Measurements from ENCODE around the gene NAV2. TPM values are rescaled to one million over a fixed set of nuclear protein-coding genes. Genes with fewer than 3 reads are reported as not detected.

The NAV2 gene
- polyA plus RNA-seq, 12 donors = 36.2 to 80.2 (median 61.4) TPM

GRCh38 chr11:20034941-20035340 lies 322.3 kb downstream of the NAV2 start:
- no peak for DNase-seq

DNA sequence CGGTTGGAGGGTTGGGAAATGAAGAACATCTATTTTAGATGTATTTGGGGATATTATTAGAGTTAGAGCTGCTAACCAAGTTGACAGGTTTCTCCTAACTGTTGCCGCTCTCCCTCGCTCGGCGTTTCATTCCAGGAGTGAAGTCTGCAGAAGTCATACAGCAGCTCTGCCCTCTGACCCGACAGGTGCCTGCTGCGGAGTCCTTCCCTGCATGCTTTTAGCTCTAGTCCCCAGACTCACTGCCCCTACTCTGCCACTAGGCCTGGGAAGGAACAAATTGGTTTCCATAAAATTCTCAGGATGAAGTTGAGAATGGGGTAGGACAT lies 322.7 kb downstream of the NAV2 start:
- DNase-seq = no peak

DNA sequence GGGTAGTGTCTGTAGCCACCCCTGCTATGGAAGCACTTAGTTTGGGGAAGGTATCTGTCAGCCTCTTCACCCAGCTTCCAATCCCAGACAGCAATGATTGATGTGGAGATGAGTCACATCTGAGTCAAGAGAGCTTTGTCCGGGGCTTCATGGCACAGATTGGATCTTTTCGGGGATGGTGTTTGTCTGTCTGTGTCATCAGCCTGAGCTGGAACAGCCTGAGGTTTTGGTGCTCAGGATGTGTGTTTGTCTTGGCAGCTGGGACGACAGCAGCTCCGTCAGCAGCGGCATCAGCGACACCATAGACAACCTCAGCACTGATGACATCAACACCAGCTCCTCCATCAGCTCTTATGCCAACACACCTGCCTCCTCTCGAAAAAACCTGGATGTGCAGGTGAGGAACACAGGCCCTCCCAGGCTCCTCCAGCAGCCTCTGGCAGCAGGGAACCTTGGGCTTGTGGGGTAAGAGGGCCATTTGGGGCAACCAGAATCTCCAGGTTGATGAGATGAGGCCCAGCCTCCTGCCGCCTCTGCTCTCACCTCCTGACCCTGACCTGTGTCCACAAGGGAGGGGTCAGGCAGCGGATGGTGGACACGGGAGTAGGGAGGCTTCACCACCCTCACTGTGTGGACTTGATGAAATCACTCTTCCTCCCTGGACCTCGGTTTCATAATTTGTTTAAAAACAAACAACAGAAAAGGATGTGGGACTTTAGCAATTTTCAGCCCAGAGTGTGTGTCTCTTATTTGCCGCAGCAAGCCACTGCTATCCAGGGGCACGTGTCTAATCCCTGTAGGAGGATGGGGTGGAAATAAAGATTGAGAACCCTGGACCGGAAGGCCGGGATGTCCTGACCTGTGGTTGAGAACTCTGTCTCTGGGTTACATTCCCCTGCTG lies 323.3 kb downstream of the NAV2 start:
- DNase-seq = no peak

- DNase-seq = no peak
Observed at GRCh38 chr11:20036626-20037335, 324.1 kb downstream of the NAV2 start.

- no peak for DNase-seq
Observed at GRCh38 chr11:20037396-20038153, 324.9 kb downstream of the NAV2 start.

- no peak for DNase-seq
Observed at GRCh38 chr11:20038412-20038811, 325.8 kb downstream of the NAV2 start.

GRCh38 chr11:20038972-20039371 lies 326.3 kb downstream of the NAV2 start:
- no peak for DNase-seq

- DNase-seq = no peak
Observed at GRCh38 chr11:20041499-20041898, 328.9 kb downstream of the NAV2 start.

GRCh38 chr11:20042045-20042639 lies 329.5 kb downstream of the NAV2 start:
- DNase-seq = no peak

DNA sequence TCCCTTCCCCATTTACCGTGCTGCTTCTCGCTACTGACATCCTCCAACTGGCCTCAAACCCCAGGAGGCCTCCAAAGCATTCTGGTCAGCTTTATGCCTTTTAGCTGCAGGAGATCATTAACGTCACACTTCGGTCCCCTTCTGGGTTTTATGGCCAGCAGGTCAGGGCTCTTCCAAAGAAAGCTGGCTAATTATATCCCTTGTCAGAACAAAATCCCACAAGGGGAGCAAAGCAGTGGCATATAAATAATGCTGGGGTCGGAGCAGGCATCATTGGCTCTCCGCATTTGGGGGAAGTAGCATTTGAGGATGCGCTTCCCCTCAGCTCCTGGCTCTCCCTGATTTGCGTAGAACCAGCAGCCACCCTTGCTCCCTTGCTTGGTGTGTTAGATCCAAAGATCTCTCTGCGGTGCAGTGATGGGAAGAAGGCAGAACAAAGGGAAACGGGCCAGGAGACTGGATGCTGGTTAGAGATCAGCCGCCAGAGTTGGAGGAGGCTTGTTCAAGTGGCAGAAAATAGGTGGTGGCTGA lies 330.2 kb downstream of the NAV2 start:
- no peak for DNase-seq

DNA sequence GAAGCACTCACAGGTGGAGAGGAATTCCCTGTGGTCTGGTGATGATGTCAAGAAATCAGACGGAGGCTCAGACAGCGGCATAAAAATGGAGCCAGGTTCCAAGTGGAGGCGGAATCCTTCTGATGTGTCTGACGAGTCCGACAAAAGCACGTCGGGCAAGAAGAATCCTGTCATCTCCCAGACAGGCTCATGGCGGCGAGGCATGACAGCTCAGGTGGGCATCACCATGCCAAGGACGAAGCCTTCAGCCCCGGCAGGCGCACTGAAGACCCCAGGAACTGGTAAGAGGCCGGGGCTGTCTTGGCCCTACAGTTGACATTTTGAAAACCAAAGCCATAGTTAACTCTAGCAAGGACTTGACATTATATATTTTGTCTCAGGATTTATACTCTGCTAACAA lies 331.4 kb downstream of the NAV2 start:
- no peak for DNase-seq

DNA sequence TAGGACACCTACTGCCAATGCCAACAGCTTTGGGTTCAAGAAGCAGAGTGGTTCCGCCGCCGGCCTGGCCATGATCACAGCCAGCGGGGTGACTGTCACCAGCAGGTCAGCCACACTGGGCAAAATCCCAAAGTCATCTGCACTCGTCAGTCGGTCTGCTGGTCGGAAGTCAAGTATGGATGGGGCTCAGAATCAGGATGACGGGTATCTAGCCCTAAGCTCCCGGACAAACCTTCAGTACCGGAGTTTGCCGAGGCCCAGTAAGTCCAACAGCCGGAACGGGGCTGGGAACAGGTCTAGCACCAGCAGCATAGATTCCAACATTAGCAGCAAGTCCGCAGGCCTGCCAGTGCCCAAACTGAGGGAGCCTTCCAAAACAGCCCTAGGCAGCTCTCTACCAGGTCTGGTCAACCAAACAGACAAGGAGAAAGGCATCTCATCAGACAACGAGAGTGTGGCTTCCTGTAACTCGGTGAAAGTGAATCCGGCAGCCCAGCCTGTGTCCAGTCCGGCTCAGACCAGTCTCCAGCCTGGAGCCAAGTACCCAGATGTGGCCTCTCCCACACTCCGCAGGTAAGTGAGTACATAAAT lies 332.6 kb downstream of the NAV2 start:
- no peak for DNase-seq

GRCh38 chr11:20046416-20046815 lies 333.8 kb downstream of the NAV2 start:
- DNase-seq = no peak

DNA sequence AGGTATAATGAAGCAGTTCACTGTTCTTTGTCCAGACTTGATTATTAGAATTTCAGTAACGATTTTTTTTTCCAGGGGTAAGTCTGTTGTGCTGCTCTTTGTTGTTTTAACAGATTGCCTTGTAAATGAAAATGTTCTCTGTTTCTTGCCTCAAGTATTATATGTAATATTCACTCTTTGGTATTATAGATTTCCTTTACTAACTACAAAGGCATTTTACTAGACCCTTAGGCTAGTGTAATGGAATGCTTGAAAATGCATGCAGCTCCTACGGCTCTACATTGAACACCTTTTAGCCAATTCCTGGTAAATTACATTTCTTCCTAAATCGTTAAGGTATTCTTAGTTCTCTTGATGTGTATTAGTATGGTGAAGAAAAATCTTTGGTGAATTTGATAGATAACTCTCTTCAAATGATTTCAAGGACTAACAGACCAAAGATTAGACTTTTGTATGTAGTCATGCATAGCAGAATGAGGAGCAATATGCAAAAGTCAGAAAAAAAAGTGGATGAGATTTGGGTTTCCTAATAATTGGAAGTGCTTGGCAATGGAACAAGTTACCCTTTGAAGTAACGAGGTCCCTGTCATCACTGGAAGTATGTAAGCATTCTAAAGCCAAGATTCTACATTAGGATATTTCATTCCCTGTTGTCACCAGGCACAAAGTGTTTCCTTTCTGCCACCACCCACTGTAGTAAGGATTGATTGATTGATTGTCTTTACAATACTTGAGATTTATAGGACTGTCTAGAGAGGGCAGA lies 334.6 kb downstream of the NAV2 start:
- no peak for DNase-seq

DNA sequence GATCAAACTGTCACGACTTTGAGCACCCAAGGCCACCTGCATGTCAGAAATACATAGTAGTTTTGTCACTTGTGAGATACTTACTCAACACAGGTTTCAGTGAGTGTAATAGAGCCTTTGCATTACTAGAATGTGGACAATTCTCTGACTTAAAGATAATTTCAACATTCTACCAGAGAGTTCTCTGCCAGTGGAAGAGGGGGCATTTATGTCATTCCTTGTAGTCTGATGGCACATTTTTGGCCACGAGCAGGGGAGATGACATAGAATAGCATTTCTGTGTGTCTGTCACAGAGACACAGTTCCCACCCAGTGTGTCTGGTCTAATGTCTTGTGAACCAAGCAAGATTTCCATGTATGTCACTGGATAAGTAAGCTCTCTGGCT lies 335.1 kb downstream of the NAV2 start:
- DNase-seq = no peak

DNA sequence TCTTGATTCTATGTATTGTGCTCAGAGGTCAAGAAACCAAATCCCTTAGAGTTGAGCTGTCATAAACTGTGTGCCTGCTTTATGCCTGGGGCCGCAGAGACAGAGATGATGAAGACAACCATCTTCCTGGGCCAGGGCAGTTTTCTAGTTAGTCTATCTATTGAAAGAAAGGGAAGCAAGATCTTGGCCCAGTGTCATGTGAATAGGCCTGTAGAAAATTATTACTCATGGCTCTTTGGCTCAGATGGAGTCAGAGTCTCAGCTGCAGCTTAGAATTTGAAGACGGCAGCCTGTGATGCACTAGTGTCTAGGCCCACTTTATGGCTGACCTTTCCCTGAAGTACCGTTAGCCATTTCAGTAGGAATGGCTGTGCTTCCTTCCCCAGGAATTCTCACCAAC lies 335.6 kb downstream of the NAV2 start:
- no peak for DNase-seq

DNA sequence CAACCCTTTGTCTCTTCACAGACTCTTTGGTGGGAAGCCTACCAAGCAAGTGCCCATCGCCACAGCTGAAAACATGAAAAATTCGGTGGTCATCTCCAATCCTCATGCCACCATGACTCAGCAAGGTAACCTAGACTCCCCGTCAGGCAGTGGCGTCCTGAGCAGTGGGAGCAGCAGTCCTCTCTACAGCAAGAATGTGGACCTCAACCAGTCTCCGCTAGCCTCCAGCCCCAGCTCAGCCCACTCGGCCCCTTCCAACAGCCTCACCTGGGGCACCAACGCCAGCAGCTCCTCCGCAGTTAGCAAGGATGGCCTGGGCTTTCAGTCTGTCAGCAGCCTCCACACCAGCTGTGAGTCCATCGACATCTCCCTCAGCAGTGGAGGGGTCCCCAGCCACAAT lies 336.1 kb downstream of the NAV2 start:
- no peak for DNase-seq

DNA sequence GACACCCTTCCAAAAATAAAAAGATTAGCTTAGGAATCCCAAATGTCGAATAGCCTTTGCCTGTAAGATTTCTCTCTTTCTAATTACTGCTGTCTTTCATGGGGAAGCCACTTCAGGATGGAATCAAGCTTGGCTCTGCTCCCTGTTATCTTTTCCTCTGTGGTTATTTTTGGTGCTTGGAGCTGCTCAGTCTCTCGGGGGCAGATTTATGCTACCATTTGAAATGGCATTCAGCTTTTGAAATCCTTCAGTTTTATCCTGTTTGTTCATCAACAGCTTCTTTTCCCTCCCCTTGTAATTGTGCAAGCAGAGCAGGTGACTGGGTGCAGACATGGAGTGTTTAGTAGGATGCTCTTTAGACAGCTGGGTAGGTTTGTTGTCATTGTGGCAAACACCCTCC lies 336.6 kb downstream of the NAV2 start:
- no peak for DNase-seq

DNA sequence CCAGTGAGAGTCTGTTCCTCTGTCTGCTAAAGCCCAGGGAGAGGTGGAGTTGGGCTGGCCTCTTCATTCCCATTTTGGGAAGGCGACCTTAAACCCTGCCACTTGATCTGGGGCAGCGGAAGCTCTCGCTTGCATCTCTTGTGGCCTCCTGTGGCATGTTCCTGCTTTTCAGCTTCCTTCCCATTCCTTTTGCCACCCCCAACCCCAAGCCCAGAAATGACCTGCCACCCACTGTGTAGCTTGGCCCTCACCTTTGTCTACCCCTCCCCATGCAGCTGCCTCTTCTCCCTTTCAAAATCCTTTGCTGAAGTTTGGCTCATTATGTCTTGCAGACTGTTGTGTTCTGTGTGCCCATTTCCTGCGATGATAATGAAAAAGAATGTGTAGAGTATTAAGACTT lies 337.4 kb downstream of the NAV2 start:
- DNase-seq = no peak

DNA sequence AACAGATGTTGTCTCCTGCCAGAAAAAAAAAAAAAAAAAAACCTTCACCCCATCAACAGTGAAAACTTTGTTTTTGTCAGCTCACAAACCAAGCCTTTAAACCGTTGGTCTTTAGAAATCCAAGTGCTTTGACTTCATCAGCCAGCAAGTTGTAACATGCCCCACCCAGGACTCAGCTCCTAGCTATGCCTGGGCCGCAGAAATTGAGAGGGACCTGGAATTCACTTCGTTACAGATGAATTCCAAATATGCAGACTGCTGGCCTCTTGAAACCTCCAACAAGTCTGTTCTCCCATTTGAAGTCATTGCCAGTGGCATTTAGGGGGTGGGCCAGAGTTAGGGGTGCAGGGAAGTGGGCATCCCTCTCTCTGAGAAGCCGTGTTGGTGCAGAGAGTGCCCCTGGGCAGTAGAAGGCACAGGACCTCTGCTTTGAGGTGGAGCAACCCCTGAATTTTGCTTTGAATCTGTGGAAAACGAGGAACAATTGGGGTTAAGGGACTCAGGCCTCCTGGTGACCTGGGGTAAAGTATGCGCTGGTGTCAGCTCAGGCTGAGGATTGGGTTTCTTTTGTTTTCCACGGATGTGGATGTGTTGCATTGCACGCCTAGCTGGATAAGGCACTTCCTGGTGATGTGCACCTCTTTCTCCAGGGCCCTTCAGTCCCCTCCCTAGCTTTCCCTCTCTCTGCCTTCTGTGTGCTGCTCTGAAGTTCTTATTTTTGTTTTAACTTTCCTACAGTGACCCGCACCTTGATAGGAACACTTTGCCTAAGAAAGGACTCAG lies 338.1 kb downstream of the NAV2 start:
- DNase-seq = no peak
